SH-SY5Y (cell line): Measurements from ENCODE around the gene TEPSIN.
A peak's percentile ranks its signal among the peaks of the same experiment; 100 is the strongest.

Experiments
- GATA2 ChIP-seq: IDR thresholded peaks from 2 replicates; pipeline ENCODE4 v1.6.1; 2011; ENCODE audit warnings: mild to moderate bottlenecking, low read depth, low read length
- GATA3 ChIP-seq: IDR thresholded peaks from 2 replicates; pipeline ENCODE4 v1.6.1; 2011; ENCODE audit warnings: low read depth, mild to moderate bottlenecking, low read length, moderate library complexity

The TEPSIN gene

GRCh38 chr17:81249223-81250040, 10.6 kb upstream of the TEPSIN start:
- TF ChIP-seq GATA2 (no peak), GATA3 (no peak)

GRCh38 chr17:81248649-81249048, 9.8 kb upstream of the TEPSIN start:
- TF ChIP-seq GATA2, result no peak
- TF ChIP-seq GATA3, result no peak

- TF ChIP-seq GATA2, result peak; percentile 22; the same call in 1 of the 2 replicates
- no peak for TF ChIP-seq GATA3
These were observed 8.6 kb upstream of the TEPSIN start for GRCh38 chr17:81247339-81247990.

GRCh38 chr17:81246679-81247338, 8.0 kb upstream of the TEPSIN start:
- no peak for TF ChIP-seq GATA3
- no peak for TF ChIP-seq GATA2

GRCh38 chr17:81246343-81246670, 7.5 kb upstream of the TEPSIN start:
- TF ChIP-seq GATA2 (no peak), GATA3 (no peak)

- TF ChIP-seq GATA2, result no peak
- no peak for TF ChIP-seq GATA3
These were observed 6.9 kb upstream of the TEPSIN start for GRCh38 chr17:81245665-81246342.

- no peak for TF ChIP-seq GATA3
These were observed 6.3 kb upstream of the TEPSIN start for GRCh38 chr17:81245024-81245664.

- TF ChIP-seq GATA3, result no peak
- no peak for TF ChIP-seq GATA2
These were observed 5.6 kb upstream of the TEPSIN start for GRCh38 chr17:81244358-81245023.

- TF ChIP-seq GATA2, result no peak
- no peak for TF ChIP-seq GATA3
These were observed 4.4 kb upstream of the TEPSIN start for GRCh38 chr17:81243333-81243664.

- TF ChIP-seq GATA3, result no peak
These were observed 3.8 kb upstream of the TEPSIN start for GRCh38 chr17:81242421-81243332.

GRCh38 chr17:81241648-81242420, 3.0 kb upstream of the TEPSIN start:
- no peak for TF ChIP-seq GATA3
- no peak for TF ChIP-seq GATA2

- no peak for TF ChIP-seq GATA3
- TF ChIP-seq GATA2, result no peak
These were observed 2.3 kb upstream of the TEPSIN start for GRCh38 chr17:81241203-81241602.

GRCh38 chr17:81240761-81241160, 1.9 kb upstream of the TEPSIN start:
- TF ChIP-seq GATA2 (no peak), GATA3 (no peak)
